ENCODE data around the gene RLBP1. TPM values are rescaled to one million over a fixed set of nuclear protein-coding genes. Genes with fewer than 3 reads are reported as not detected.

RLBP1 gene
- total RNA-seq, 4 donors from 2014 or later: not detected

DNA sequence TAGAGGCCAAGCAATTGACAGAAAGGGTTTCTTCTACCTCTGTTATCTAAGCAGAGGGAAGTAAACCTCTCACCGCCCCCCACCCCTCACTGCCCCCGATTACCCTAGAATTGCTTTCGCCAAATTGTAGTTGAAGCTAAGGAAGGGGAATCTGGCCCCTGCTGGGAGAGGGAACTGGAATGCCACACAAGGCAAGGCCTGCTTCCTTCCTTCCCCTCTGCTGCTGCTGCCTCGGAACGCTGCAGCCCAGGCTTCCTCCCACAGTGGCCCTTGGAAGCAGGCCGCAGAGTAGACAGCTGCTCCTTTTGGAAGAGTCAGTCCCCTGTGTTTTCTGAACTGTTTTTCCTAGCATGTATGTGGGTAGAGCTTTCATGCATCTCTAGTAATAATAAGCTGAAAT lies 21.6 kb downstream of the RLBP1 start:
- no peak overlapping the region for H3K27ac ChIP-seq
- no peak for DNase-seq
- H3K9me3 ChIP-seq: no peaks in the 10 kb centered on the region
- in situ Hi-C loops (cut with MboI; ENCODE audit: low sequenced_read_pairs in 4 of 4) (loop anchor here in 1 of 4 donors (25.0 kb wide), 1 partner anchor 238 kb away; no protein-coding TSS in a partner anchor), intact Hi-C loops (cut with DNase I; ENCODE audit: low total_unique reads) (no loop called here)
- H3K27me3 ChIP-seq: no peaks in the 10 kb centered on the region
- TF ChIP-seq POLR2A (IDR thresholded peaks at IDR 0.05): no peak
- no peak for TF ChIP-seq CTCF (IDR thresholded peaks at IDR 0.05 in 4 of 5, conservative IDR thresholded peaks at IDR 0.05 in 1 of 5)
- peaks cover 0 to 7% of the 10 kb centered on the region in 2 donors for H3K4me1 ChIP-seq
- no peak overlapping the region for H3K4me3 ChIP-seq
- no peak for ATAC-seq
- peaks cover 0 to 63% of the 10 kb centered on the region in 2 donors for H3K36me3 ChIP-seq

GRCh38 chr15:89198934-89199333 lies 22.4 kb downstream of the RLBP1 start:
- Histone ChIP-seq H3K27me3 (no peaks in the 10 kb centered on the region), H3K4me1 (peaks cover 0 to 7% of the 10 kb centered on the region in 2 donors), H3K4me3 (no peak overlapping the region), H3K9me3 (no peaks in the 10 kb centered on the region), H3K27ac (no peak overlapping the region), H3K36me3 (peaks cover 0 to 72% of the 10 kb centered on the region in 2 donors)
- DNase-seq (no peak), ATAC-seq (no peak)
- in situ Hi-C loops (cut with MboI; ENCODE audit: low sequenced_read_pairs in 4 of 4) (no loop called here), intact Hi-C loops (cut with DNase I; ENCODE audit: low total_unique reads) (no loop called here)
- no peak for TF ChIP-seq POLR2A (IDR thresholded peaks at IDR 0.05)
- no peak for TF ChIP-seq CTCF (IDR thresholded peaks at IDR 0.05 in 4 of 5, conservative IDR thresholded peaks at IDR 0.05 in 1 of 5)

DNA sequence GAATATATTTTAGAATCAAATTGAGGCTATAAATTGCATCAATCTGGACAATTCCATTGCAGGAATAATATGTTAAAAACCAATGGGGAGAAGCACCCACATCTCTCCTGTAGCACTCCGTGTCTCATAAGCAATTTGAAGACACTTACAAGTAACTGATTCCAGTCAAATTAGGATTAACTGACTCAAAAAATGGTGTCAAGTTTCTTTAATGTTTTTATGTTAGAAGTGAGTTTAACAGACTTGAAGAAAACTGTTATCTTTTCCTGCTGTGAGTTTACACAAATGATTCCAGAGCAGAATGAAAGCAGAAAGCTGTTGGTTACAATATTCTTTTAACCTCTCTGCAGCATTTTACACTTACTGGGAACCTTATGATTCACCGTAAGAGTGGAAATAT lies 23.2 kb downstream of the RLBP1 start:
- TF ChIP-seq POLR2A (IDR thresholded peaks at IDR 0.05) (no peak), CTCF (IDR thresholded peaks at IDR 0.05 in 4 of 5, conservative IDR thresholded peaks at IDR 0.05 in 1 of 5) (no peak)
- Histone ChIP-seq H3K36me3 (peaks cover 0 to 79% of the 10 kb centered on the region in 2 donors), H3K9me3 (no peaks in the 10 kb centered on the region), H3K27me3 (no peaks in the 10 kb centered on the region), H3K27ac (no peak overlapping the region), H3K4me3 (no peak overlapping the region), H3K4me1 (peaks cover 0 to 7% of the 10 kb centered on the region in 2 donors)
- in situ Hi-C loops (cut with MboI; ENCODE audit: low sequenced_read_pairs in 4 of 4): no loop called here
- DNase-seq (no peak), ATAC-seq (no peak)
- intact Hi-C loops (cut with DNase I; ENCODE audit: low total_unique reads): no loop called here

DNA sequence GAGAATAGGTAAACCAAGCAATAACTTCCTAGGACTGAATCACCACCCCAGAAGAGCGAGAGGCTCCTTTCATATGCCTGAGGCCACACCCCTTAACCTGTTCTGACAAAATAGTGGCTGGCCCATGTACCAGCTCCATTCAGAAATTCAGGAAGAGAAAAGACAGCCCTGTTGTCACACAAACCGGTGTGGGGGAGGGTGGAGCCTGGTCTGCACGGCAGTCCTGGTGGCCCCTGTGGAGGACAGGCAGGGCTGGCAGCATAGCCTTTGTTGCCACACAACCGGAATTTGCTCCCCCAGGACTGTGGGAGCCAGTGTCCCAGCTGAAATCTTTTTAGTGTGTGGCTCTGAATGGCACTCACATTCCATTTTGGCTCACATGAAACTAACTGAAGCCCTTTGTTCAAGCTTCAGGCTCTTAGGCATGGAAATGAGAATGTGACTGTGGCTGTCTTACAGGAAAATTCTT lies 23.8 kb downstream of the RLBP1 start:
- no peak overlapping the region for H3K27ac ChIP-seq
- in situ Hi-C loops (cut with MboI; ENCODE audit: low sequenced_read_pairs in 4 of 4): no loop called here
- no peak overlapping the region for H3K4me3 ChIP-seq
- DNase-seq (no peak), ATAC-seq (no peak)
- no peak for TF ChIP-seq POLR2A (IDR thresholded peaks at IDR 0.05)
- no peak for TF ChIP-seq CTCF (IDR thresholded peaks at IDR 0.05 in 4 of 5, conservative IDR thresholded peaks at IDR 0.05 in 1 of 5)
- H3K4me1 ChIP-seq: peaks cover 0 to 7% of the 10 kb centered on the region in 2 donors
- no peaks in the 10 kb centered on the region for H3K9me3 ChIP-seq
- H3K36me3 ChIP-seq: peaks cover 0 to 86% of the 10 kb centered on the region in 2 donors
- intact Hi-C loops (cut with DNase I; ENCODE audit: low total_unique reads): no loop called here
- no peaks in the 10 kb centered on the region for H3K27me3 ChIP-seq

DNA sequence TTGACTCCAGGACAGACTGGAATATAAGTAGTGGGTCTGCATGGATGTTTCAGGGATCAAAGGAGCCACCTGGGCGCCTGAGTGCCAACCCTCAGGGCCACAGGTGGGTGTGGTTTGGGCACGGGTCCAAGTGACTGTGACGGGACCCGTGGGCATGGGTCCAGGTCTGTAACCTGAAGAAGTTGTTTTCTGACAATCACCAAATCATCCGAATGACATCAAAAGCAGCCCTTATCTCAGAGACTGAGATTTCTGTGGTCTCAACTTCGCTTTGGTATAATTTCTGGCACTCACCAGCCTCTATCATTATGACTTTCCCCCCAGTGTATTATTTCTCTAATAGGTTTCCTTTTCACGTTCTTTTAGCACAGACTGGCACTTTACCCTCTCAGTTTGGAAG lies 24.4 kb downstream of the RLBP1 start:
- in situ Hi-C loops (cut with MboI; ENCODE audit: low sequenced_read_pairs in 4 of 4): no loop called here
- Histone ChIP-seq H3K36me3 (peaks cover 0 to 91% of the 10 kb centered on the region in 2 donors), H3K27ac (peak overlapping the region in 3 of 4 donors; percentile 3 to 45 (median 29)), H3K9me3 (no peaks in the 10 kb centered on the region), H3K4me3 (no peak overlapping the region), H3K27me3 (no peaks in the 10 kb centered on the region), H3K4me1 (peaks cover 0 to 7% of the 10 kb centered on the region in 2 donors)
- DNase-seq (no peak), ATAC-seq (no peak)
- TF ChIP-seq CTCF (IDR thresholded peaks at IDR 0.05 in 4 of 5, conservative IDR thresholded peaks at IDR 0.05 in 1 of 5): no peak
- no peak for TF ChIP-seq POLR2A (IDR thresholded peaks at IDR 0.05)
- intact Hi-C loops (cut with DNase I; ENCODE audit: low total_unique reads): no loop called here

All from gastrocnemius medialis (tissue), 4 donors.